Activated naive CD8-positive, alpha-beta T cell treated with anti-CD3 and anti-CD28 coated beads, Interleukin-2, amount 50 U/mL, for 24 hours (primary cell): Measurements from ENCODE around the gene FBLN7.

Experiments used
- ATAC-seq: fragments of 150-1000 bp; cut with Tn5 transposase; one replicate; pipeline ENCODE4 v1.10.0; 2021
- DNase-seq: peaks from one replicate; pipeline ENCODE4 v3.0.0; 2021
- H3K27ac Mint-ChIP-seq: one replicate; pipeline ENCODE4 v1.8.0; 2021; ENCODE audit warnings: mild to moderate bottlenecking, mixed read lengths
- H3K27me3 Mint-ChIP-seq: one replicate; pipeline ENCODE4 v1.8.0; 2021; ENCODE audit warnings: mixed read lengths
- H3K36me3 Mint-ChIP-seq: one replicate; pipeline ENCODE4 v1.8.0; 2021; ENCODE audit warnings: low read depth, mixed read lengths
- H3K4me1 Mint-ChIP-seq: one replicate; pipeline ENCODE4 v1.8.0; 2021; ENCODE audit warnings: mixed read lengths
- H3K4me3 Mint-ChIP-seq: one replicate; pipeline ENCODE4 v1.8.0; 2021; ENCODE audit warnings: mild to moderate bottlenecking, moderate library complexity, mixed read lengths
- H3K9me3 Mint-ChIP-seq: one replicate; pipeline ENCODE4 v1.8.0; 2021; ENCODE audit warnings: mixed read lengths

The FBLN7 gene

DNA sequence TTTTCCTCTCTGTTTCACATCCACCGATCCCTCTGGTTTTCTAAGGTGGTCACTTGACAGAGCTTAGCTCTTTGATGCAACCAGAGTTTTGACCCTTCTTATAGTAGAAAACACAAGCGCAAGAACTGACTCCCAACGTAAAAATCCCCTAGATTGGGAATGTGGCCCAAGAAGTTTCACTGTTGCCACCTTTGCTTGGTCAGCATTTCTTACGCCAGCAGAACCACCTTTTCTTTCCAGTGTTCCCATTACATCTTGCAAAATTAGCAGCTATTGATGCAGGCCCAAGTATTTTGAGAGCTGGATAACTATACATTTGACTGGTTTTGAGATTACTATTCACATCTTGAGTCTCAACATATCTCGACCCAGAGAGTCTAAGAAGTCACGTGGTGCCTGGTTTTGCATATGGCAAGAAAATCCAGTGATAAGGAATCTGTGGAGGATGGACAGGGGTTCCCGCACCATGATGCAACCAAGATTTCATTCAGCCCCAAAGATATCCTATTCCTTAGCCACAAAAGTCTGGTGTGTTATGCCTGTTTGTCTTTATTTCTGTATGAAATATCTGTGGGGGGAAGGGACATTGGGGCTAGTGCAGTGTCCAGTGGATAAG lies 37.9 kb downstream of the FBLN7 start:
- DNase-seq, result no peak
- H3K4me1 Mint-ChIP-seq, result peaks cover 4% of the 10 kb centered on the region
- H3K27me3 Mint-ChIP-seq, result peaks cover 3% of the 10 kb centered on the region
- ATAC-seq, result no peak
- no peak overlapping the region for H3K27ac Mint-ChIP-seq
- no peaks in the 10 kb centered on the region for H3K9me3 Mint-ChIP-seq
- H3K36me3 Mint-ChIP-seq, result no peaks in the 10 kb centered on the region
- no peak overlapping the region for H3K4me3 Mint-ChIP-seq

DNA sequence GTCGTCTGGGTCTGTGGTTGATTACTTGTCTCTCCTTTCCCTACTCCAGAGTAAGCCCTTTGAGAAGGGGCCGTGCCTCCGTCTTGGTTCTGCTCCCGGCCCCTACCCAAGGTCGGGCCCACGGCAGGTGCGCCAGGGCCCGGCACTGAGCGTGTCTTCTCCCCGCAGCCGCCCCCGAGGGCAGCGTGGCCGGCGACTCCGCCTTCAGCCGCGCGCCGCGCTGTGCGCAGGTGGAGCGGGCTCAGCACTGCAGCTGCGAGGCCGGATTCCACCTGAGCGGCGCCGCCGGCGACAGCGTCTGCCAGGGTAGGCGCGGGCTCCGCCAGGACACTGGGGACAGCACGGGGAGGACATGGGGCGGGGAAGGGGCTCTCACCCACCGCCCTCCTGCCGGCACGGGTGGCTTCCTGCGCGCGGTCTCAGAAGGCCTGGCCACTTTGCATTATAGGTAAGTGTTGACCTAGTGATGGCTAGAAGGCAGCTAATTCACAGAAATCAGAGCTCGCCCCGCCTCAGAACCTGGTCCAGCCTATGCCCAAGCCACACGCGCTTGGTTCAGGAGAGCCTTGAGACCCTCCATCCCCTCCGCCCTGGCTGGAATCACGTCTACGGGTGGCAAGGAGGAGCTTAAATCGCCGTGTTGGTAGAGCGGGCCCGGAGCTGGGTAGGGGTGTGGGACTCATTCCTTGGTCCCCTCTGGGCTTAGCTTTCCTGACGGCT lies 43.5 kb downstream of the FBLN7 start:
- Mint-ChIP-seq H3K27me3 (peaks cover 6% of the 10 kb centered on the region), H3K36me3 (peaks cover 2% of the 10 kb centered on the region), H3K4me1 (peaks cover 44% of the 10 kb centered on the region), H3K9me3 (no peaks in the 10 kb centered on the region), H3K27ac (peak overlapping the region; percentile 83), H3K4me3 (peak overlapping the region; percentile 66)
- DNase-seq (peak; percentile 35), ATAC-seq (no peak)

DNA sequence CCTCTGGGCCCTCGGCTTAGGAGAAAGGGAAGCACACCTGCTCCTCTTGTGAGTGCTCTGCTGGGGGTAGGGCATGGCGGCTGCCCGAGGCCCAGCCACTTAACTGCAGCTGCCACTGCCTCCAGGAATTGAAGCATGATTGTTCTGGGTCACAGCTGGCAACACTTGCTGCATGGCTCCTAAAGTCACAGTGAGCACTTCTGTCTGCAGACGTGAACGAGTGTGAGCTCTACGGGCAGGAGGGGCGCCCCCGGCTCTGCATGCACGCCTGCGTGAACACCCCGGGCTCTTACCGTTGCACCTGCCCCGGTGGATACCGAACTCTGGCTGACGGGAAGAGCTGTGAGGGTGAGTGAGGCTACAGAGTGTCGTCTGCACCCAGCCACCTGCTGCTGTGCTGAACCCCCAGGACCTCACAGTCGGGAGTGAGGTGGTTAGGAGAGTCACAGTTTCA lies 44.4 kb downstream of the FBLN7 start:
- Mint-ChIP-seq H3K27me3 (peaks cover 6% of the 10 kb centered on the region), H3K9me3 (no peaks in the 10 kb centered on the region), H3K4me1 (peaks cover 53% of the 10 kb centered on the region), H3K4me3 (peak overlapping the region; percentile 66), H3K36me3 (peaks cover 6% of the 10 kb centered on the region), H3K27ac (peak overlapping the region; percentile 83)
- DNase-seq (peak; percentile 50), ATAC-seq (peak; percentile 77)

DNA sequence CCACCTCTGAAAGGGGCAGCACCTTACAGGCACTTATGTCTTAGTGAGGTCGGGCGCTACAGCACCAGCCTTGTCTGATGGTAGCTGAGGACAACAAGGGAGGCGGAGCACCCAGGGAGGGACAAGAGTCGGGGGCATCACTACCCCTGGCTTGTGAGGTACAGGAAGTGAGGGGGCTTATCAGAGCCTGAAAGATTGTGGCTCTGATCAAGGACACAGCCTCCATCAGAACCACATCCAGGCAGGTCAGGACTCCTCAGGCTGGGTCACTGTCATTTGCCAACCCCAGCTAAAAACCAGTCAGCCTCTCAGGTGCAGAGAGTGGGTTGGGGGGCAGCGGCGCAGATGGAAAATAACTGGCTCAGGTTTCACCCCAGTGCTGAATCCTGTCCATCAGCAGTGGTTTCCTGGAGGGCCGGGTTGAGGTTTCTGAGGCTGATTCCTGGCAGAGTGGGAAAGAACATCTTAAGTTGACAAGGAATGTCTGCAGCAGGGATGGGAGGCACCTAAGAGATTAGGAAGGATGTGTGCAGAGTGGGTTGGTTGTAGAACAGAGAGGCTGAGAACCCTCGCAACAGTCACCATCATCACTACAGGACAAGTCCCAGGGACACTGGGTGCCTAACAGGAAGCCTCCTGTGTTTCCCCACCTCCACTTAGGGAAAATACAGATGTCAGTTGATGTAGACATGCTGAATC lies 45.3 kb downstream of the FBLN7 start:
- H3K27me3 Mint-ChIP-seq, result peaks cover 6% of the 10 kb centered on the region
- peak; percentile 17 for DNase-seq
- no peaks in the 10 kb centered on the region for H3K9me3 Mint-ChIP-seq
- H3K36me3 Mint-ChIP-seq, result peaks cover 11% of the 10 kb centered on the region
- peak overlapping the region; percentile 83 for H3K27ac Mint-ChIP-seq
- H3K4me3 Mint-ChIP-seq, result peak overlapping the region; percentile 66
- ATAC-seq, result peak; percentile 3
- peaks cover 62% of the 10 kb centered on the region for H3K4me1 Mint-ChIP-seq

DNA sequence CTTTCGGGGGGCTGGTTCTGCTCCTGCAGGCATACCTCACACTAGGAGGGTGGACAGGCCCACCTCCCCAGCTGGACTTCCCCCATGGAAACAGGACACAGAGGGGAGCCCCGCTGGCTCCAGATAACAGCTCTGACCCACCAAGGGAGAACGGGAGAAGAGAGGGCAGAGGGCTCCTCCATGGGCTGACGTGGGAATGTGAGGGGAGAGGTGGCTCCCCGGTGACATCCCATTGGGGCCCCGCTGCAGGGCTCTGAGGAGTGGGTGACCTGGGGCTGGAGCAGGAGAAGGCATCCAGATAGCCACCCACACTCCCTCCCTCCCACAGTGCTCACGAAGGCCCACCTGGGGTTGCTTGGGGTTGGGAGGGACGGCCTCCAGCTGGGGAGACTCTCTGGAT lies 45.9 kb downstream of the FBLN7 start:
- Mint-ChIP-seq H3K4me3 (no peak overlapping the region), H3K9me3 (no peaks in the 10 kb centered on the region), H3K27ac (peak overlapping the region; percentile 83), H3K4me1 (peaks cover 68% of the 10 kb centered on the region), H3K36me3 (peaks cover 11% of the 10 kb centered on the region), H3K27me3 (peaks cover 6% of the 10 kb centered on the region)
- DNase-seq (no peak), ATAC-seq (no peak)

DNA sequence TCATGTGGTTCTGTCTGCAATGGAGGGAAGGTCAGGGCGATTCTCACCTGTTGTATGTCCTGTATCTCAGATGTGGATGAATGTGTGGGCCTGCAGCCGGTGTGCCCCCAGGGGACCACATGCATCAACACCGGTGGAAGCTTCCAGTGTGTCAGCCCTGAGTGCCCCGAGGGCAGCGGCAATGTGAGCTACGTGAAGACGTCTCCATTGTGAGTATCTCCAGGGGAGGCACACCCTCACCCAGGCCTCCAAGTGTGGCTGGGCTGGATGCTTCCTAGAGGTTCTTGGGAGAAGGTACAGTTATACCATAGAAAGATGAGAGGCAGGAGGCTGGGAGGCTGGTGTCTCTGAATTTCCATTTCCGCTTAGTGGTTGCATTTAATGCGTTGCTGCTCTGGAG lies 46.9 kb downstream of the FBLN7 start:
- ATAC-seq (no peak), DNase-seq (no peak)
- H3K9me3 Mint-ChIP-seq, result no peaks in the 10 kb centered on the region
- no peak overlapping the region for H3K4me3 Mint-ChIP-seq
- H3K36me3 Mint-ChIP-seq, result peaks cover 11% of the 10 kb centered on the region
- peaks cover 76% of the 10 kb centered on the region for H3K4me1 Mint-ChIP-seq
- peak overlapping the region; percentile 37 for H3K27ac Mint-ChIP-seq
- peaks cover 6% of the 10 kb centered on the region for H3K27me3 Mint-ChIP-seq

DNA sequence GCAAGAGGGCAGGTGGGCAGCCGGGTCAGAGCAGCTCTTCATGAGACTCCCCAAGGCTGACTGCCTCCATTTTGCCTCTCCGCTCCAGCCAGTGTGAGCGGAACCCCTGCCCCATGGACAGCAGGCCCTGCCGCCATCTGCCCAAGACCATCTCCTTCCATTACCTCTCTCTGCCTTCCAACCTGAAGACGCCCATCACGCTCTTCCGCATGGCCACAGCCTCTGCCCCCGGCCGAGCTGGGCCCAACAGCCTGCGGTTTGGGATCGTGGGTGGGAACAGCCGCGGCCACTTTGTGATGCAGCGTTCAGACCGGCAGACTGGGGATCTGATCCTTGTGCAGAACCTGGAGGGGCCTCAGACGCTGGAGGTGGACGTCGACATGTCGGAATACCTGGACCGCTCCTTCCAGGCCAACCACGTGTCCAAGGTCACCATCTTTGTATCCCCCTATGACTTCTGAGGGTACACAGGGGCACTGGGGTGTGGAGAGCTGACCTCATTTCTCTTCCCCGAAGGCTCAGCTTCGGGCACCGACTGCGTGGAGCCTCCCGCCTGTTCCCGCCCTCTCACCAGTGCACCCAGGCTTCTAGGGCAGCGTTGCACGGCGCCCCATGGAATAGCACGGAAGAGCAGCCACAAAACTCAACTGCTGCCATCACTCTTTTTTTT lies 49.0 kb downstream of the FBLN7 start:
- Mint-ChIP-seq H3K27ac (peak overlapping the region; percentile 99), H3K9me3 (no peaks in the 10 kb centered on the region), H3K4me1 (peaks cover 75% of the 10 kb centered on the region), H3K4me3 (peak overlapping the region; percentile 58), H3K27me3 (no peaks in the 10 kb centered on the region), H3K36me3 (peaks cover 13% of the 10 kb centered on the region)
- ATAC-seq (no peak), DNase-seq (peak; percentile 31)

DNA sequence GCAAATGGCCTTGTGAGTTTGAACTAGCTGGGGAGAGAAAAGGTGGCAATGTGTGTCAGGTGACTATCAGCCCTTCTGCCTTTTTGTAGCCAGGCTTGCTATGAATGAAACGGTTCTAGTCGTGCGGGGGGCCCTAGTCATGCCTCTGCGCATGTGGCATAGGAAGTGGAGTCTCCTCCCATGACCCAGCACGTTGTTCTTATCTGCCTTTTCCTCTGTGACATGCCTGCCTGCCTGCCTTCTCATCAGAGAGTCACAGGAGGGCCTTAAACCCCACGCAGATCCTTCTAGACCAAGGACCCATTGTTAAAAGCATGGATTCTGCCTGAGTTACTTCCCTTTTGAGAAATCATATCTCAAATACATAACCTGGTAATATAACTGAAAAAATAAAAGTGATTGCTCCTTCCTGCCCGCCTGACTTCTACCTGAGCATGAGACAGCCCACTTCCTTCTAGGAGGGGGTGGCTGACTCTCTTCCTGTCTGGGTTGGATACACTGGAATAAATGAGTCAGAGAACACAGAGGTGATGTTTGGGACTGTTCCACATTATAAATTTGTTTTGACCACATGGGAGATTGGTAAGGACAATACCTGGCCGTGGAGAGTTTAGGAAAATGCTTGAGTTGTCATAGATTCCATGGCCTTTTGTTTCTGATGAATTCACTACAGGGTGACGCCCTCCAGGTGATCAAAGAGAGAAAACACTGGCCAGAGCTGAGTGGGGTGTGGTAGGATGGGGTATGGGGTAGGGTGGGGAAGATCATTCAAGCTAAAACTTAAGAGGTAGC lies 49.8 kb downstream of the FBLN7 start:
- Mint-ChIP-seq H3K4me1 (peaks cover 70% of the 10 kb centered on the region), H3K27ac (peak overlapping the region; percentile 99), H3K36me3 (peaks cover 15% of the 10 kb centered on the region), H3K27me3 (no peaks in the 10 kb centered on the region), H3K4me3 (peak overlapping the region; percentile 58), H3K9me3 (no peaks in the 10 kb centered on the region)
- ATAC-seq (peak; percentile 81), DNase-seq (peak; percentile 72)

DNA sequence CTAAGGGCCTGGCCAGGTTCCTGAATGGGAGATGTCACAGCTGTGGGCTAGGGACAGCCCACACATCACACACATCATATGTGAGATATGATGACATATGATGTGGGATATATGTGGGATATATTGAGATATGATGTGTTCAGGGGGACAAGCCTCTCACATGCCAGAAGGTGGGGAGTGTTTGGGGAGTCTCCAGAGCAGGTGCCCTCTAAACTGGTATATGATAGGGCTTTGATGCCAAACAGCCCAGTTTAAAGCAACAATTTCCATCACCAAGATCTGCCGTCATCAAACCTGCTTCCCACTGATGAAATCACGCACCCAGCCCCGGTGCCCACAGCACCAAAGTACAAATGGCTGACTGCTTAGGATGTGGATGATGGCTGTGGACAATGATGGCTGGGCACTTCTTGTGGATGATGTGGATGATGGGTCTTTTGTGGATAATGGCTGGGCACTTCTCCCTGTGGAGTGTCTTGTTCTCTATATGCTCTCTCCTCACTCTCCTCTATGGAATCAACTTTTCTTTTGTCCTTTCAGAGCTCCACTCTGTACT lies 50.9 kb downstream of the FBLN7 start:
- no peaks in the 10 kb centered on the region for H3K9me3 Mint-ChIP-seq
- ATAC-seq, result no peak
- peak overlapping the region; percentile 99 for H3K27ac Mint-ChIP-seq
- no peak overlapping the region for H3K4me3 Mint-ChIP-seq
- H3K27me3 Mint-ChIP-seq, result no peaks in the 10 kb centered on the region
- peaks cover 15% of the 10 kb centered on the region for H3K36me3 Mint-ChIP-seq
- no peak for DNase-seq
- peaks cover 61% of the 10 kb centered on the region for H3K4me1 Mint-ChIP-seq

DNA sequence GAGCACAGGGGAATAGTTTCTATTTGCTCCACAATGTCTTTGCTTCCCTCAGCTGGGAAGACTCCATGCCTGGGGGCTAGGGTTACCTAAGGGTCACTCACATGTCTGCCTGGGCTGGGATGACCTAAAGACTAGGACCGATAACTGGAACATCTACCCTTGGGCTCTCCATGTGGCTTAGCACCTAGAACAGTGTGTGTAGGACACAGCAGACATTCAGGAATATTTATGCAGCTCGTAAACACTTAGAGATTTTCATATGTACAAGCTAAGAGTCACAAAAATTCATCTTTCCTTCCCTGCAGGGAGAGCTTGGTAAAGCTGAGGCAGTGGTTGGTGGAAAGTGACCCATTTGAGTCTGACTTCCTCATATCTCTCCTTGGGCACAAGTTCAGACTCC lies 55.8 kb downstream of the FBLN7 start:
- DNase-seq (no peak), ATAC-seq (no peak)
- H3K4me3 Mint-ChIP-seq, result no peak overlapping the region
- H3K36me3 Mint-ChIP-seq, result peaks cover 4% of the 10 kb centered on the region
- H3K27me3 Mint-ChIP-seq, result no peaks in the 10 kb centered on the region
- no peak overlapping the region for H3K27ac Mint-ChIP-seq
- H3K9me3 Mint-ChIP-seq, result no peaks in the 10 kb centered on the region
- peaks cover 37% of the 10 kb centered on the region for H3K4me1 Mint-ChIP-seq

DNA sequence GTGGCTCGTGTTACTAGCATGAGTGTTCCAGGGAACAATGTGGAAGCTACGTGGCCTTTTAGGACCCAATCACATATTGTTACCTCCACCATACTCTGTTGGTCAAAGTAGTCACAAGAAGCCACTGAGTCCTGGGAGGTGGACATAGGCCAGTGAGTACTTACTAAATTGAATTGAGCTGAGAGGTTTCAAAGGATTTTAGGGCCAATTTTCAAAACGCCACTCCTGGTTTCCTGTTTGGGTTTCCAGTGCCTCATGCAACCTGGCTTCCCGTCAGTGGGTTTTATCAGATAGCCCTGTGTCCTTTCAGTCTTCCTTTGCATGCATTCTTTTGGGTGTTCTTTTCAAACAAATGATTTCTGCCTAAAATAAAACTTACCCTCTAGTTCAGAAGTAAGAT lies 56.3 kb downstream of the FBLN7 start:
- Mint-ChIP-seq H3K4me1 (peaks cover 36% of the 10 kb centered on the region), H3K27me3 (no peaks in the 10 kb centered on the region), H3K27ac (no peak overlapping the region), H3K4me3 (no peak overlapping the region), H3K36me3 (peaks cover 4% of the 10 kb centered on the region), H3K9me3 (no peaks in the 10 kb centered on the region)
- DNase-seq, result no peak
- no peak for ATAC-seq

DNA sequence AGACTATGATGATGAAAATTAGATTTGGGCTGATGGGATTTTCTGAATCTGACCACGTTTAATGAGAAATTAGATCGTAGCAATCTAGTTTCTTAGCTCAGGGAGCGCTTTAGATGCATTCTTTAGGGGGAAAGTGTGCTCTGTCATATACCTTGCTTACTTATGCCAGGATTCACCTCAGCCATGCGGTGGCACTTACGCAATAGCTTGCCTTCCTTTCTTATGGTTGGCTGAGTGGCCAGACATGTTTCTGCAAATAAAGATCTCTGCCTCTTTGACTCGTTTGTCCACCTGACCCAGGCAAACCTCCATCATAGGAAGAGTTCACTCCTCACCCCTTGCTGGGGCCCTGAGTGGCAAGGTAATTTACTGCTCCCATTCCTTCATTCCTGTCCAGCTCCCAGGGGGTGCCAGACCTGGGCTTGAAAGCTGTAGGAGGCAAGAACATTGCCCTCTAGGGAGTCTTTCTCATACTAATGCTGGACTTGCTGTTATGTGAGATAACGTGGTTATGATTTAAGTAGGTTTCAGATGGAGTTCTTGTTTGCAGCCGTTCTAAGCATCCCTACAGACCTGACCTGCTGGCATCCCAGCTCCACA lies 57.1 kb downstream of the FBLN7 start:
- no peak for DNase-seq
- peaks cover 4% of the 10 kb centered on the region for H3K36me3 Mint-ChIP-seq
- no peak for ATAC-seq
- no peaks in the 10 kb centered on the region for H3K27me3 Mint-ChIP-seq
- H3K4me3 Mint-ChIP-seq, result no peak overlapping the region
- H3K4me1 Mint-ChIP-seq, result peaks cover 36% of the 10 kb centered on the region
- H3K27ac Mint-ChIP-seq, result no peak overlapping the region
- H3K9me3 Mint-ChIP-seq, result no peaks in the 10 kb centered on the region

DNA sequence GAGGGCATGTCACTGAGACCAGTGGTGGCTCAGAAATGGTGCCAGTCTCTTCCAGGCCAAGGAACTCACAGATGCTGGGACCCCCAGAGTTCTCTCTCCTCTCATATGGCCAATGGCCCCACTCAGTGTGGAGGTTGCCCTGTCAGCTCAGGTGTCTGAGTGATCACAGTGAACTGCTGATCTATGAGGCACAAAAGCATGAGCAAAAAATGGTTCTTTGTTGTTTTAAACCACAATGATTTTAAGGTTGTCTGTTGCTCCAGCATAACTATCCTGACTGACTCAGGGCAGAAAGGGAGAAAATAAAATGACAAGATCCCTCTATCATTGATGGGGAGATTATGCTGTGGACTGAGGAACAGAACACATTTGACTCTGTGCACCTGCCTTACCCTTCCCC lies 57.8 kb downstream of the FBLN7 start:
- DNase-seq (no peak), ATAC-seq (no peak)
- Mint-ChIP-seq H3K27ac (no peak overlapping the region), H3K4me3 (no peak overlapping the region), H3K36me3 (peaks cover 4% of the 10 kb centered on the region), H3K27me3 (no peaks in the 10 kb centered on the region), H3K9me3 (no peaks in the 10 kb centered on the region), H3K4me1 (peaks cover 39% of the 10 kb centered on the region)
